Measurements from ENCODE around the gene KCND3. TPM values are rescaled to one million over a fixed set of nuclear protein-coding genes. Genes with fewer than 3 reads are reported as not detected.

Gene KCND3
- total RNA-seq, 5 donors from 2014 or later (not counting 1 experiment from before 2014, with no cell fraction given) = not detected

DNA sequence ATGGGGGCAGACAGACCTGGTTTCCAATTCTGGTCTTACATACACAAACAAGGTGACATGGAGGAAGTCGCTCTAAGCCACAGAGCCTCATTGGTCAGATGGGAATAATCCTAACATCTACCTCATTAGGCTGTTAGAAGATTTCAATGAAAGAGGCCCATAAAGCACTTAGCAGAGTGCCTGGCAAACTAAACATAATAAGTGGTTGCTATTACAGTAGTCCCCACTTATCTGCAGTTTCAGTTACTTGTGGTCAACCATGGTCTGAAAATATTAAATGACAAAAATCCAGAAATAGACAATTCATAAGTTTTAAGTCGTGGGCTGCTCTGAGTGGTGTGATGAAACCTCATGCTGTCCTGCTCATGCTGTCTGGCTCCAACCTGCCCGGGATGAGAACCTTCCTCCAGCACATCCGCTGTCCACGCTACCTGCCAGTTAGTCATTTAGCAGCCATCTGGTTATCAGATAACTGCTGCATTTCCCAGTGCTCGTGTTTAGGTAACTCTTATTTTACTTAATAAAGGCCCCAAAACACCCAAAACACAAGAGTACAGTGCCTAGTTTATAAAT, 121.5 kb downstream of the KCND3 start:
- ATAC-seq (replicated peaks in 1 of 4) (no peak), DNase-seq (no peak)
- H3K9me3 Mint-ChIP-seq = no peaks in the 10 kb centered on the region
- H3K4me3 ChIP-seq (ENCODE audit: control insufficient read depth in 1 of 2, extremely low read depth in 1 of 2, low read length in 1 of 2) = no peak overlapping the region
- POLR2A ChIA-PET = no interaction called here
- 60% methylated on average over 1 of the region's 6 CpGs for WGBS (ENCODE audit: insufficient coverage)
- peaks cover 5 to 10% (median 5%) of the 10 kb centered on the region in 3 donors for H3K4me1 Mint-ChIP-seq
- peaks cover 0 to 4% of the 10 kb centered on the region in 2 experiments for H3K4me1 ChIP-seq (ENCODE audit: control insufficient read depth in 1 of 2, extremely low read depth in 1 of 2, insufficient read depth in 2 of 2, low read length in 2 of 2)
- H3K4me3 Mint-ChIP-seq = no peak overlapping the region
- no peak overlapping the region for H3K27ac ChIP-seq (ENCODE audit: low read length)
- H3K27me3 Mint-ChIP-seq = peaks cover 6 to 22% of the 10 kb centered on the region in 2 donors
- H3K36me3 Mint-ChIP-seq = no peaks in the 10 kb centered on the region
- CTCF ChIA-PET = no interaction called here
- H3K36me3 ChIP-seq (ENCODE audit: control insufficient read depth in 2 of 2, extremely low read depth in 1 of 2, insufficient read depth in 1 of 2, low read length in 1 of 2) = no peaks in the 10 kb centered on the region
- no peak overlapping the region for H3K27ac Mint-ChIP-seq
- H3K27me3 ChIP-seq (replicated peaks in 1 of 2; ENCODE audit: control insufficient read depth in 2 of 2, extremely low read depth in 1 of 2, insufficient read depth in 2 of 2, low read length in 1 of 2) = peaks cover 0 to 29% of the 10 kb centered on the region in 2 experiments
- no peaks in the 10 kb centered on the region for H3K9me3 ChIP-seq

DNA sequence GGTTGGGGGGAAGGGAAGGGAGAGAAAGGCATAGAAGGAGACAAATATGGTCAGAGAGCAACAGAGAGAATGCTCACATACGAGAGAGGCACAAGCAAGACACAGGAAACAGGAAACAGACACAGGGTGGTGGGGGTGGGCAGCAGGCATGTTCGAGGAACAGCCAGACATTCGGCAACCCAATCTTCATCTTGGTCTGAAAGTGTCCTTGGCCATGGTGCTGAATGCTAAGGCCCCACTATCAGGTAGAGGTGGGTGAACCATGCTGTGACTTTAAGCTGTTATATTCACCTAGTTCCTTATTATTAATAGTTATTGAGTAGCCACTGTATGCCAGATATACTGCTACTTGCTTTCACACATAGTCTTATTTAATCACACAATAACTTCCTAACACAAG, 124.6 kb downstream of the KCND3 start:
- peaks cover 0 to 36% of the 10 kb centered on the region in 2 experiments for H3K27me3 ChIP-seq (replicated peaks in 1 of 2; ENCODE audit: control insufficient read depth in 2 of 2, extremely low read depth in 1 of 2, insufficient read depth in 2 of 2, low read length in 1 of 2)
- ChIA-PET CTCF (no interaction called here), POLR2A (no interaction called here)
- no peak overlapping the region for H3K4me3 ChIP-seq (ENCODE audit: control insufficient read depth in 1 of 2, extremely low read depth in 1 of 2, low read length in 1 of 2)
- H3K36me3 ChIP-seq (ENCODE audit: control insufficient read depth in 2 of 2, extremely low read depth in 1 of 2, insufficient read depth in 1 of 2, low read length in 1 of 2) = no peaks in the 10 kb centered on the region
- peak in 1 of 35 experiments; percentile 2 for DNase-seq
- H3K4me3 Mint-ChIP-seq = no peak overlapping the region
- no peak for ATAC-seq (replicated peaks in 1 of 4)
- H3K36me3 Mint-ChIP-seq = no peaks in the 10 kb centered on the region
- H3K27ac ChIP-seq (ENCODE audit: low read length) = no peak overlapping the region
- peaks cover 0 to 4% of the 10 kb centered on the region in 2 experiments for H3K4me1 ChIP-seq (ENCODE audit: control insufficient read depth in 1 of 2, extremely low read depth in 1 of 2, insufficient read depth in 2 of 2, low read length in 2 of 2)
- H3K27ac Mint-ChIP-seq = no peak overlapping the region
- 0% methylated on average over 1 of the region's 3 CpGs for WGBS (ENCODE audit: insufficient coverage)
- peaks cover 25 to 41% of the 10 kb centered on the region in 2 donors for H3K27me3 Mint-ChIP-seq
- no peaks in the 10 kb centered on the region for H3K9me3 ChIP-seq
- H3K9me3 Mint-ChIP-seq = no peaks in the 10 kb centered on the region
- H3K4me1 Mint-ChIP-seq = peaks cover 5 to 10% (median 5%) of the 10 kb centered on the region in 3 donors

- Histone ChIP-seq H3K9me3 (no peaks in the 10 kb centered on the region), H3K4me1 (ENCODE audit: control insufficient read depth in 1 of 2, extremely low read depth in 1 of 2, insufficient read depth in 2 of 2, low read length in 2 of 2) (peaks cover 0 to 4% of the 10 kb centered on the region in 2 experiments), H3K36me3 (ENCODE audit: control insufficient read depth in 2 of 2, extremely low read depth in 1 of 2, insufficient read depth in 1 of 2, low read length in 1 of 2) (no peaks in the 10 kb centered on the region), H3K27ac (ENCODE audit: low read length) (no peak overlapping the region), H3K27me3 (replicated peaks in 1 of 2; ENCODE audit: control insufficient read depth in 2 of 2, extremely low read depth in 1 of 2, insufficient read depth in 2 of 2, low read length in 1 of 2) (peaks cover 0 to 28% of the 10 kb centered on the region in 2 experiments), H3K4me3 (ENCODE audit: control insufficient read depth in 1 of 2, extremely low read depth in 1 of 2, low read length in 1 of 2) (no peak overlapping the region)
- Mint-ChIP-seq H3K4me3 (no peak overlapping the region), H3K9me3 (no peaks in the 10 kb centered on the region), H3K4me1 (peaks cover 5 to 10% (median 5%) of the 10 kb centered on the region in 3 donors), H3K36me3 (no peaks in the 10 kb centered on the region), H3K27me3 (peaks cover 30 to 46% of the 10 kb centered on the region in 2 donors), H3K27ac (no peak overlapping the region)
- 46% methylated on average over 1 of the region's 3 CpGs for WGBS (ENCODE audit: insufficient coverage)
- DNase-seq (no peak), ATAC-seq (replicated peaks in 1 of 4) (no peak)
- ChIA-PET POLR2A (no interaction called here), CTCF (no interaction called here)
Measured at GRCh38 chr1:111863401-111863800, 126.1 kb downstream of the KCND3 start.

DNA sequence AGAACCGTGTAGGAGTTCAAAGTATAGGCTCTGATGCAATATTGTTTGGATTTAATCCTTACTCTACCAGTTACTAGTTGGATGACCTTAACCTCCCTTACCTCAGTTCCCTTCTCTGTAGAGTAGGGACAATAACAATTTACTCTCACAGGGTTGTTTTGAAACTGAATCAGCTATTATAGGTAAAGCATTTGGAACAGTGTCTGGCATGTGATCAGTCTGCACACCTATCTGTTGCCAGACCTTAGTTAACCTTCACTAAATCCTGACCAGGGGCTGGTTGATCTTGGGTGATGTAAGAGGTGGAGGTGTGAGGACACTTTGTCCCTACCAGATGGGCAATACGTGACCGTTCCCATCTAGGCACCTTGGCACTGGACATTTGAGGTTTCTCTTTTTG, 126.9 kb downstream of the KCND3 start:
- H3K9me3 ChIP-seq = no peaks in the 10 kb centered on the region

DNA sequence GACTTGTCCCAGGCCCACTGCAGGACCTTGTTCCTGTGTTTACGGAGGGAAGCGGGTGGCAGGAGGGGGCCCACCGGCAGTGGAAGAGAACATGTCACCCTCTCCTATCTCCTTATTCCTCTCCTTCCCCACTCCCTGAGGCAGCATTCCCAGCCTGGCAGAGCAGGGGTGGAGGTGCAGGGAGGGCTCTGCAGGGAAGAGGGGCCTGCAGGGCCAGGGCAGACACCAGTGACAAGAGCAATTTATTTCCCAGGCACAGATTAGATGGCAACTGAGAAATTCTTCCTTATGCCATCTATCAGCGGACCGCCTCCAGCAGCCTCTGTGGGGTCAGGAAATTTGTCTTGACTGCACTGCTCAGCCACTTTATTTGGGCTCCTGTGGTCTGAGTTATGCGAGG, 127.9 kb downstream of the KCND3 start:
- DNase-seq = no peak
- WGBS (ENCODE audit: insufficient coverage) = no CpG with 5 or more reads among the region's 6 CpGs
- H3K27ac Mint-ChIP-seq = no peak overlapping the region
- no peaks in the 10 kb centered on the region for H3K9me3 Mint-ChIP-seq
- Histone ChIP-seq H3K27ac (ENCODE audit: low read length) (no peak overlapping the region), H3K27me3 (replicated peaks in 1 of 2; ENCODE audit: control insufficient read depth in 2 of 2, extremely low read depth in 1 of 2, insufficient read depth in 2 of 2, low read length in 1 of 2) (peaks cover 0 to 32% of the 10 kb centered on the region in 2 experiments), H3K4me3 (ENCODE audit: control insufficient read depth in 1 of 2, extremely low read depth in 1 of 2, low read length in 1 of 2) (no peak overlapping the region), H3K36me3 (ENCODE audit: control insufficient read depth in 2 of 2, extremely low read depth in 1 of 2, insufficient read depth in 1 of 2, low read length in 1 of 2) (no peaks in the 10 kb centered on the region), H3K9me3 (no peaks in the 10 kb centered on the region), H3K4me1 (ENCODE audit: control insufficient read depth in 1 of 2, extremely low read depth in 1 of 2, insufficient read depth in 2 of 2, low read length in 2 of 2) (peaks cover 0 to 4% of the 10 kb centered on the region in 2 experiments)
- ChIA-PET POLR2A (no interaction called here), CTCF (no interaction called here)
- peaks cover 30 to 43% of the 10 kb centered on the region in 2 donors for H3K27me3 Mint-ChIP-seq
- ATAC-seq (replicated peaks in 1 of 4) = no peak
- no peak overlapping the region for H3K4me3 Mint-ChIP-seq
- peaks cover 5 to 10% (median 5%) of the 10 kb centered on the region in 3 donors for H3K4me1 Mint-ChIP-seq
- no peaks in the 10 kb centered on the region for H3K36me3 Mint-ChIP-seq

More for the DNA sequence above, 126.9 kb downstream of the KCND3 start:
- no peaks in the 10 kb centered on the region for H3K9me3 Mint-ChIP-seq
- H3K36me3 ChIP-seq (ENCODE audit: control insufficient read depth in 2 of 2, extremely low read depth in 1 of 2, insufficient read depth in 1 of 2, low read length in 1 of 2) = no peaks in the 10 kb centered on the region
- no peak overlapping the region for H3K4me3 ChIP-seq (ENCODE audit: control insufficient read depth in 1 of 2, extremely low read depth in 1 of 2, low read length in 1 of 2)
- peaks cover 5 to 10% (median 5%) of the 10 kb centered on the region in 3 donors for H3K4me1 Mint-ChIP-seq
- H3K27me3 ChIP-seq (replicated peaks in 1 of 2; ENCODE audit: control insufficient read depth in 2 of 2, extremely low read depth in 1 of 2, insufficient read depth in 2 of 2, low read length in 1 of 2) = peaks cover 0 to 26% of the 10 kb centered on the region in 2 experiments
- no CpG with 5 or more reads among the region's 3 CpGs for WGBS (ENCODE audit: insufficient coverage)
- no peak overlapping the region for H3K4me3 Mint-ChIP-seq
- no peak overlapping the region for H3K27ac ChIP-seq (ENCODE audit: low read length)
- ATAC-seq (replicated peaks in 1 of 4) (no peak), DNase-seq (no peak)
- H3K27me3 Mint-ChIP-seq = peaks cover 30 to 46% of the 10 kb centered on the region in 2 donors
- H3K27ac Mint-ChIP-seq = no peak overlapping the region
- POLR2A ChIA-PET = no interaction called here
- peaks cover 0 to 4% of the 10 kb centered on the region in 2 experiments for H3K4me1 ChIP-seq (ENCODE audit: control insufficient read depth in 1 of 2, extremely low read depth in 1 of 2, insufficient read depth in 2 of 2, low read length in 2 of 2)
- CTCF ChIA-PET = no interaction called here
- no peaks in the 10 kb centered on the region for H3K36me3 Mint-ChIP-seq

DNA sequence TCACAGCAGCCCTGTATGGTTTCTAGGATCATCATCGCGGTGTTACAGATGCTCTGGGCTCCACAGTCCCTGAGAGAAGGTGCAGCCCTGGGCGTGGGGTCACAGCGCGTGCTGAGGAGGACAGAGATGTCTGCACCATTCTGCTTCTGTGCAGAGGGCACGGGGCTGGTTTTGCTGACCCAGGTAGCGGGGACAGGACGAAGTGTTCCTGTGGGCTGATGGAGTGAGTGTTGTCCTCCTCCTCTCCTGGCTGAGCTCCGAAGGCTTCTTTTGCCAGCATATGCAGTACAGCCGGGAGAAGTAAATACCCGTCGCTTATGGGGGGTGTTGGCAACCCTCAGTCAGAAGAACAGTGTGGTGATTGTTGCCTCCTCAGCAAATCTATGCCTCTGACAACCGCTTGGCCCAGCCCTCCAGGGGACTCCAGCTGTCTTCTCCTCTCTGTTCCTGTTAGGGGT, 132.2 kb downstream of the KCND3 start:
- no peaks in the 10 kb centered on the region for H3K4me1 Mint-ChIP-seq

More for the DNA sequence above, 132.2 kb downstream of the KCND3 start:
- Histone ChIP-seq H3K27ac (ENCODE audit: low read length) (no peak overlapping the region), H3K4me1 (ENCODE audit: control insufficient read depth in 1 of 2, extremely low read depth in 1 of 2, insufficient read depth in 2 of 2, low read length in 2 of 2) (no peaks in the 10 kb centered on the region), H3K9me3 (no peaks in the 10 kb centered on the region), H3K4me3 (ENCODE audit: control insufficient read depth in 1 of 2, extremely low read depth in 1 of 2, low read length in 1 of 2) (no peak overlapping the region), H3K27me3 (replicated peaks in 1 of 2; ENCODE audit: control insufficient read depth in 2 of 2, extremely low read depth in 1 of 2, insufficient read depth in 2 of 2, low read length in 1 of 2) (peaks cover 0 to 46% of the 10 kb centered on the region in 2 experiments), H3K36me3 (ENCODE audit: control insufficient read depth in 2 of 2, extremely low read depth in 1 of 2, insufficient read depth in 1 of 2, low read length in 1 of 2) (no peaks in the 10 kb centered on the region)
- 75% methylated on average over 11 of the region's 13 CpGs for WGBS (ENCODE audit: insufficient coverage)
- POLR2A ChIA-PET = no interaction called here
- DNase-seq (no peak), ATAC-seq (replicated peaks in 1 of 4) (no peak)
- Mint-ChIP-seq H3K27ac (no peak overlapping the region), H3K36me3 (no peaks in the 10 kb centered on the region), H3K9me3 (no peaks in the 10 kb centered on the region), H3K27me3 (peaks cover 25 to 42% of the 10 kb centered on the region in 2 donors), H3K4me3 (no peak overlapping the region)
- CTCF ChIA-PET = no interaction called here

Measured in T-cell (primary cell).